HEK293 (cell line): ENCODE data around the gene FAM167B.

Source experiments
- ATF2 ChIP-seq: fragments of 450-650 bp; formaldehyde crosslinking; IDR thresholded peaks from 2 replicates; pipeline ENCODE4 v1.5.1; 2016; ENCODE audit warnings: missing biosample characterization, missing genetic modification characterization, low read depth
- BCL11B ChIP-seq: fragments of 450-650 bp; formaldehyde crosslinking; IDR thresholded peaks from 2 replicates; pipeline ENCODE4 v1.5.1; 2016; ENCODE audit warnings: low read depth, missing biosample characterization, missing genetic modification characterization
- GLIS2 ChIP-seq: fragments of 450-650 bp; formaldehyde crosslinking; IDR thresholded peaks from 2 replicates; pipeline ENCODE4 v1.5.1; 2016; ENCODE audit warnings: missing biosample characterization, missing genetic modification characterization
- IKZF3 ChIP-seq: fragments of 450-650 bp; IDR thresholded peaks from 2 replicates; pipeline ENCODE4 v1.5.0; 2018; ENCODE audit warnings: missing biosample characterization, mild to moderate bottlenecking, missing genetic modification characterization, moderate library complexity
- MEIS1 ChIP-seq: sonication (generic); formaldehyde crosslinking; IDR thresholded peaks from 2 replicates; pipeline ENCODE4 v1.8.1; 2022; ENCODE audit warnings: missing genetic modification reagents, mild to moderate bottlenecking, borderline replicate concordance
- MZF1 ChIP-seq: fragments of 450-650 bp; formaldehyde crosslinking; IDR thresholded peaks from 2 replicates; pipeline ENCODE4 v1.5.1; 2017; ENCODE audit warnings: missing biosample characterization, missing genetic modification characterization, borderline replicate concordance
- REPIN1 ChIP-seq: fragments of 450-650 bp; formaldehyde crosslinking; IDR thresholded peaks from 2 replicates; pipeline ENCODE4 v1.5.1; 2017; ENCODE audit warnings: missing biosample characterization, missing genetic modification characterization, low read depth
- SCRT1 ChIP-seq: fragments of 450-650 bp; formaldehyde crosslinking; IDR thresholded peaks from 2 replicates; pipeline ENCODE4 v1.5.1; 2016; ENCODE audit warnings: missing biosample characterization, missing genetic modification characterization, borderline replicate concordance
- YY2 ChIP-seq: fragments of 450-650 bp; formaldehyde crosslinking; IDR thresholded peaks from 2 replicates; pipeline ENCODE4 v1.5.1; 2016; ENCODE audit warnings: missing biosample characterization, missing genetic modification characterization
- ZBTB17 ChIP-seq: fragments of 450-650 bp; formaldehyde crosslinking; IDR thresholded peaks from 2 replicates; pipeline ENCODE4 v1.5.1; 2016; ENCODE audit warnings: missing biosample characterization, missing genetic modification characterization
- ZNF112 ChIP-seq: fragments of 450-650 bp; formaldehyde crosslinking; IDR thresholded peaks from 2 replicates; pipeline ENCODE4 v1.5.0; 2017; ENCODE audit warnings: missing biosample characterization, missing genetic modification characterization
- ZNF114 ChIP-seq: fragments of 450-650 bp; formaldehyde crosslinking; IDR thresholded peaks from 2 replicates; pipeline ENCODE4 v1.5.0; 2017; ENCODE audit warnings: missing biosample characterization, missing genetic modification characterization
- ZNF174 ChIP-seq: fragments of 450-650 bp; formaldehyde crosslinking; IDR thresholded peaks from 2 replicates; pipeline ENCODE4 v1.5.0; 2017; ENCODE audit warnings: missing biosample characterization, mild to moderate bottlenecking, missing genetic modification characterization
- ZNF19 ChIP-seq: fragments of 450-650 bp; formaldehyde crosslinking; IDR thresholded peaks from 2 replicates; pipeline ENCODE4; 2016; ENCODE audit warnings: missing biosample characterization, missing genetic modification characterization, low read depth
- ZNF2 ChIP-seq: fragments of 450-650 bp; formaldehyde crosslinking; IDR thresholded peaks from 2 replicates; pipeline ENCODE4 v1.5.1; 2016; ENCODE audit warnings: missing biosample characterization, missing genetic modification characterization
- ZNF211 ChIP-seq: fragments of 450-650 bp; formaldehyde crosslinking; IDR thresholded peaks from 2 replicates; pipeline ENCODE4 v1.5.1; 2016; ENCODE audit warnings: low read depth, missing biosample characterization, missing genetic modification characterization
- ZNF214 ChIP-seq: fragments of 450-650 bp; formaldehyde crosslinking; IDR thresholded peaks from 2 replicates; pipeline ENCODE4 v1.5.1; 2017; ENCODE audit warnings: missing biosample characterization, mild to moderate bottlenecking, missing genetic modification characterization, borderline replicate concordance
- ZNF239 ChIP-seq: fragments of 450-650 bp; formaldehyde crosslinking; IDR thresholded peaks from 2 replicates; pipeline ENCODE4 v1.5.1; 2016; ENCODE audit warnings: missing biosample characterization, missing genetic modification characterization
- ZNF354C ChIP-seq: fragments of 450-650 bp; formaldehyde crosslinking; IDR thresholded peaks from 2 replicates; pipeline ENCODE4 v1.5.1; 2016; ENCODE audit warnings: missing biosample characterization, missing genetic modification characterization, low read depth, borderline replicate concordance
- ZNF398 ChIP-seq: fragments of 450-650 bp; formaldehyde crosslinking; IDR thresholded peaks from 2 replicates; pipeline ENCODE4 v1.5.1; 2017; ENCODE audit warnings: missing biosample characterization, missing genetic modification characterization
- ZNF433 ChIP-seq: fragments of 450-650 bp; formaldehyde crosslinking; IDR thresholded peaks from 2 replicates; pipeline ENCODE4 v1.5.1; 2016; ENCODE audit warnings: missing biosample characterization, missing genetic modification characterization, low read depth
- ZNF501 ChIP-seq: fragments of 450-650 bp; formaldehyde crosslinking; IDR thresholded peaks from 2 replicates; pipeline ENCODE4 v1.5.1; 2016; ENCODE audit warnings: missing biosample characterization, missing genetic modification characterization
- ZNF510 ChIP-seq: fragments of 450-650 bp; formaldehyde crosslinking; IDR thresholded peaks from 2 replicates; pipeline ENCODE4 v1.5.1; 2018; ENCODE audit warnings: mild to moderate bottlenecking, missing genetic modification characterization, missing biosample characterization; ENCODE audit not compliant: insufficient replicate concordance
- ZNF529 ChIP-seq: fragments of 450-650 bp; formaldehyde crosslinking; IDR thresholded peaks from 2 replicates; pipeline ENCODE4 v1.5.1; 2017; ENCODE audit warnings: missing genetic modification characterization, missing biosample characterization; ENCODE audit not compliant: insufficient replicate concordance
- ZNF548 ChIP-seq: fragments of 450-650 bp; formaldehyde crosslinking; IDR thresholded peaks from 2 replicates; pipeline ENCODE4 v1.5.1; 2016; ENCODE audit warnings: missing biosample characterization, missing genetic modification characterization
- ZNF555 ChIP-seq: fragments of 450-650 bp; formaldehyde crosslinking; conservative IDR thresholded peaks from 2 replicates; pipeline ENCODE4 v1.5.1; 2017; ENCODE audit warnings: missing biosample characterization, mild to moderate bottlenecking, missing genetic modification characterization, inconsistent platforms
- ZNF558 ChIP-seq: fragments of 450-650 bp; formaldehyde crosslinking; IDR thresholded peaks from 2 replicates; pipeline ENCODE4 v1.5.1; 2016; ENCODE audit warnings: missing biosample characterization, missing genetic modification characterization
- ZNF76 ChIP-seq: fragments of 450-650 bp; formaldehyde crosslinking; IDR thresholded peaks from 2 replicates; pipeline ENCODE4; 2016; ENCODE audit warnings: low read depth, missing biosample characterization, missing genetic modification characterization, borderline replicate concordance
- ZNF768 ChIP-seq: fragments of 450-650 bp; formaldehyde crosslinking; IDR thresholded peaks from 2 replicates; pipeline ENCODE4 v1.5.1; 2018; ENCODE audit warnings: missing biosample characterization, mild to moderate bottlenecking, missing genetic modification characterization
- ZNF830 ChIP-seq: fragments of 450-650 bp; IDR thresholded peaks from 2 replicates; pipeline ENCODE4 v1.5.0; 2018; ENCODE audit warnings: missing biosample characterization, missing genetic modification characterization, low read depth, mild to moderate bottlenecking, moderate library complexity
- ZSCAN30 ChIP-seq: fragments of 450-650 bp; IDR thresholded peaks from 2 replicates; pipeline ENCODE4 v1.5.1; 2018; ENCODE audit warnings: missing biosample characterization, mild to moderate bottlenecking, missing genetic modification characterization, moderate library complexity
- TF ChIP-seq, protein P1 (sequence below): fragments of 450-650 bp; formaldehyde crosslinking; IDR thresholded peaks from 2 replicates; pipeline ENCODE4 v1.5.1; 2017; ENCODE audit warnings: missing biosample characterization, mild to moderate bottlenecking, missing genetic modification characterization, moderate library complexity
- TF ChIP-seq, protein P2 (sequence below): fragments of 450-650 bp; formaldehyde crosslinking; IDR thresholded peaks from 2 replicates; pipeline ENCODE4 v1.5.1; 2016; ENCODE audit warnings: missing biosample characterization, missing genetic modification characterization
- TF ChIP-seq, protein P3 (sequence below): fragments of 450-650 bp; formaldehyde crosslinking; IDR thresholded peaks from 2 replicates; pipeline ENCODE4 v1.5.1; 2016; ENCODE audit warnings: missing biosample characterization, missing genetic modification characterization

Gene FAM167B

DNA sequence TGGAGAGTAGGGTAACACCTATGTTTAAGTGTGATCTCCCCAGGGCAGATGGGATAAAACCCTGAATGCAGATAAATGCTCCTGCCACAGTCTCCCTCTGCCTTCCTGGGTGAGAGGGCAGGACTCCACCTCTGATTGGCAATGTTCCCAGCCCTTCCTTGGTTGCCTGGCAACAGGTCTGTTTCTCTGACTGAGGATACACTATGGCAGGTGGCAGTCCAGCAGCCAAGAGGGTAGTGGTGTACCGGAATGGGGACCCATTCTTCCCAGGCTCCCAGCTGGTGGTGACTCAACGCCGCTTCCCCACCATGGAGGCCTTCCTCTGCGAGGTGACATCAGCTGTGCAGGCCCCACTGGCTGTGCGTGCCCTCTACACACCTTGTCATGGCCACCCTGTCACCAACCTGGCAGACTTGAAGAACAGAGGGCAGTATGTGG, 38.1 kb upstream of the FAM167B start, which contains the start of gene DCDC2B (continued):
- TF ChIP-seq ZNF501 (tag by site-specific recombination), result no peak
- TF ChIP-seq ZNF548 (tag by site-specific recombination), result no peak
- TF ChIP-seq BCL11B, result no peak
- no peak for TF ChIP-seq ZNF830 (tag by site-specific recombination)
- TF ChIP-seq ZNF19 (tag by site-specific recombination), result no peak
- TF ChIP-seq MEIS1 (CRISPR knock-in tag), result no peak
- TF ChIP-seq GLIS2 (tag by site-specific recombination), result no peak
- TF ChIP-seq ZNF555, result no peak
- no peak for TF ChIP-seq ZNF214 (tag by site-specific recombination)
- TF ChIP-seq ZNF114 (tag by site-specific recombination), result no peak
- TF ChIP-seq ZNF354C (tag by site-specific recombination), result no peak
- TF ChIP-seq, protein P1, sequence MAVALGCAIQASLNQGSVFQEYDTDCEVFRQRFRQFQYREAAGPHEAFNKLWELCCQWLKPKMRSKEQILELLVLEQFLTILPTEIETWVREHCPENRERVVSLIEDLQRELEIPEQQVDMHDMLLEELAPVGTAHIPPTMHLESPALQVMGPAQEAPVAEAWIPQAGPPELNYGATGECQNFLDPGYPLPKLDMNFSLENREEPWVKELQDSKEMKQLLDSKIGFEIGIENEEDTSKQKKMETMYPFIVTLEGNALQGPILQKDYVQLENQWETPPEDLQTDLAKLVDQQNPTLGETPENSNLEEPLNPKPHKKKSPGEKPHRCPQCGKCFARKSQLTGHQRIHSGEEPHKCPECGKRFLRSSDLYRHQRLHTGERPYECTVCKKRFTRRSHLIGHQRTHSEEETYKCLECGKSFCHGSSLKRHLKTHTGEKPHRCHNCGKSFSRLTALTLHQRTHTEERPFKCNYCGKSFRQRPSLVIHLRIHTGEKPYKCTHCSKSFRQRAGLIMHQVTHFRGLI (tag by site-specific recombination), result no peak
- TF ChIP-seq, protein P2, sequence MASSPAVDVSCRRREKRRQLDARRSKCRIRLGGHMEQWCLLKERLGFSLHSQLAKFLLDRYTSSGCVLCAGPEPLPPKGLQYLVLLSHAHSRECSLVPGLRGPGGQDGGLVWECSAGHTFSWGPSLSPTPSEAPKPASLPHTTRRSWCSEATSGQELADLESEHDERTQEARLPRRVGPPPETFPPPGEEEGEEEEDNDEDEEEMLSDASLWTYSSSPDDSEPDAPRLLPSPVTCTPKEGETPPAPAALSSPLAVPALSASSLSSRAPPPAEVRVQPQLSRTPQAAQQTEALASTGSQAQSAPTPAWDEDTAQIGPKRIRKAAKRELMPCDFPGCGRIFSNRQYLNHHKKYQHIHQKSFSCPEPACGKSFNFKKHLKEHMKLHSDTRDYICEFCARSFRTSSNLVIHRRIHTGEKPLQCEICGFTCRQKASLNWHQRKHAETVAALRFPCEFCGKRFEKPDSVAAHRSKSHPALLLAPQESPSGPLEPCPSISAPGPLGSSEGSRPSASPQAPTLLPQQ (tag by site-specific recombination), result no peak
- no peak; the same call in 1 of the 2 replicates for TF ChIP-seq ZSCAN30
- TF ChIP-seq ZNF433 (tag by site-specific recombination), result no peak
- no peak for TF ChIP-seq ZNF398 (tag by site-specific recombination)
- no peak for TF ChIP-seq ZNF768
- TF ChIP-seq ZNF211 (tag by site-specific recombination), result no peak
- TF ChIP-seq ZBTB17 (tag by site-specific recombination), result peak; percentile 81
- TF ChIP-seq ZNF76 (tag by site-specific recombination), result no peak
- no peak for TF ChIP-seq REPIN1 (tag by site-specific recombination)
- no peak for TF ChIP-seq ZNF174
- TF ChIP-seq IKZF3 (tag by site-specific recombination), result 0 out of 2 replicates have a peak, but pooled peaks have one; percentile 69
- TF ChIP-seq ZNF510, result no peak
- TF ChIP-seq YY2 (tag by site-specific recombination), result no peak; the same call in 1 of the 2 replicates
- TF ChIP-seq MZF1 (tag by site-specific recombination), result 0 out of 2 replicates have a peak, but pooled peaks have one; percentile 6
- no peak for TF ChIP-seq ZNF558
- TF ChIP-seq ZNF112 (tag by site-specific recombination), result no peak
- no peak for TF ChIP-seq ZNF529 (tag by site-specific recombination)
- no peak for TF ChIP-seq ZNF2 (tag by site-specific recombination)
- peak; percentile 88 for TF ChIP-seq ZNF239 (tag by site-specific recombination)
- 0 out of 2 replicates have a peak, but pooled peaks have one; percentile 37 for TF ChIP-seq SCRT1 (tag by site-specific recombination)
- TF ChIP-seq, protein P3, sequence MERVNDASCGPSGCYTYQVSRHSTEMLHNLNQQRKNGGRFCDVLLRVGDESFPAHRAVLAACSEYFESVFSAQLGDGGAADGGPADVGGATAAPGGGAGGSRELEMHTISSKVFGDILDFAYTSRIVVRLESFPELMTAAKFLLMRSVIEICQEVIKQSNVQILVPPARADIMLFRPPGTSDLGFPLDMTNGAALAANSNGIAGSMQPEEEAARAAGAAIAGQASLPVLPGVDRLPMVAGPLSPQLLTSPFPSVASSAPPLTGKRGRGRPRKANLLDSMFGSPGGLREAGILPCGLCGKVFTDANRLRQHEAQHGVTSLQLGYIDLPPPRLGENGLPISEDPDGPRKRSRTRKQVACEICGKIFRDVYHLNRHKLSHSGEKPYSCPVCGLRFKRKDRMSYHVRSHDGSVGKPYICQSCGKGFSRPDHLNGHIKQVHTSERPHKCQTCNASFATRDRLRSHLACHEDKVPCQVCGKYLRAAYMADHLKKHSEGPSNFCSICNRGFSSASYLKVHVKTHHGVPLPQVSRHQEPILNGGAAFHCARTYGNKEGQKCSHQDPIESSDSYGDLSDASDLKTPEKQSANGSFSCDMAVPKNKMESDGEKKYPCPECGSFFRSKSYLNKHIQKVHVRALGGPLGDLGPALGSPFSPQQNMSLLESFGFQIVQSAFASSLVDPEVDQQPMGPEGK (tag by site-specific recombination), result no peak
- no peak for TF ChIP-seq ATF2
